WERI-Rb-1 (cell line): Measurements from ENCODE around the gene SEC14L2.

Experiments used
- DNase-seq: peaks from one replicate; pipeline ENCODE4 v3.0.0-alpha.2; 2020
- H3K27ac ChIP-seq: fragments of 250-450 bp; sonication (Bioruptor Pico); 2 replicates; pipeline ENCODE4 v1.5.1; 2020; ENCODE audit warnings: mild to moderate bottlenecking, moderate library complexity
- H3K27me3 ChIP-seq: fragments of 250-450 bp; sonication (Bioruptor Pico); 2 replicates; pipeline ENCODE4 v1.5.1; 2021; ENCODE audit warnings: mild to moderate bottlenecking, low read depth, moderate library complexity; ENCODE audit not compliant: insufficient read depth, severe bottlenecking
- H3K36me3 ChIP-seq: fragments of 250-450 bp; sonication (Bioruptor Pico); 2 replicates; pipeline ENCODE4 v1.5.1; 2020; ENCODE audit warnings: mild to moderate bottlenecking, moderate library complexity
- H3K4me3 ChIP-seq: 2 replicates; pipeline ENCODE4 v1.5.1; 2011; ENCODE audit warnings: low read depth, mild to moderate bottlenecking, control low read depth, low read length
- H3K9me3 ChIP-seq: fragments of 250-450 bp; sonication (Bioruptor Pico); 2 replicates; pipeline ENCODE4 v1.5.1; 2021; ENCODE audit warnings: mild to moderate bottlenecking, moderate library complexity; ENCODE audit not compliant: severe bottlenecking
- TF ChIP-seq, protein P1 (sequence below): IDR thresholded peaks from 2 replicates; pipeline ENCODE4 v1.5.1; 2011; ENCODE audit warnings: low read depth, mild to moderate bottlenecking, control low read depth, inconsistent platforms, low read length

Gene SEC14L2

DNA sequence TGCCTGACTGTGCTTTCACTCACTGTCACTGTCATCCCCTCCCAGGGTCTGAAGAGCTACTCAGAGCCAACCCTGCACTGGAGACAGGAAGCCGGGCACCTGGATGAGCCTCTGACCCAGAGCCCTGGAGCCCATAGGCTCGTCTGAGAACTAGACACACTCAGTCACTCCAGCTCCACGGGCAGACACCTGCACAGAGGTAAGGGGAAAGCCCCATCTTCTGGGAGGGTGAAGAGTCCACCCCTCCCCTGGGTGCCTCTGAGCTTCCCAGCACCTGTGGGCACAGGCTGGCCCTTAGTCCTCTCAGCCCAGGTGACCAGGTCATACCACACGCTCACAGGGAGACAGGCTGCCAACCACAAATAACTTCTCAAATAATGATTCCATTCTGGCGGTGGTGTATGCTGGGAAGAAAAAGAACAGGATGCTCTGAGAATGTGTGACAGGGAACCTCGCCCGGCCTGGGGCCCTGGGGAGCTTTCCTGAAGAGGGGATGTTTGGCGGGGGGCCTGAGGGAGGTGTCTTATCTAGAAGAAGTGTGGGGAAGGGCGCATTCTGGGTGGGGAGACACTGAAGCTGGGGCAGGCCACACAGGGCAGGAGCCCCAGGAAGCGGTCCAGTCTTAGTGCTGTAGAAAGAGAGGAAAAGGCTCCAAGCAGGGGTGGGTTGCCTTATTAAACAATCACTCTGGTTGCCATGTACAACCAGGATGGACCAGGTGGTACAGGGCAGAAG, 34.7 kb upstream of the SEC14L2 start:
- TF ChIP-seq, protein P1, sequence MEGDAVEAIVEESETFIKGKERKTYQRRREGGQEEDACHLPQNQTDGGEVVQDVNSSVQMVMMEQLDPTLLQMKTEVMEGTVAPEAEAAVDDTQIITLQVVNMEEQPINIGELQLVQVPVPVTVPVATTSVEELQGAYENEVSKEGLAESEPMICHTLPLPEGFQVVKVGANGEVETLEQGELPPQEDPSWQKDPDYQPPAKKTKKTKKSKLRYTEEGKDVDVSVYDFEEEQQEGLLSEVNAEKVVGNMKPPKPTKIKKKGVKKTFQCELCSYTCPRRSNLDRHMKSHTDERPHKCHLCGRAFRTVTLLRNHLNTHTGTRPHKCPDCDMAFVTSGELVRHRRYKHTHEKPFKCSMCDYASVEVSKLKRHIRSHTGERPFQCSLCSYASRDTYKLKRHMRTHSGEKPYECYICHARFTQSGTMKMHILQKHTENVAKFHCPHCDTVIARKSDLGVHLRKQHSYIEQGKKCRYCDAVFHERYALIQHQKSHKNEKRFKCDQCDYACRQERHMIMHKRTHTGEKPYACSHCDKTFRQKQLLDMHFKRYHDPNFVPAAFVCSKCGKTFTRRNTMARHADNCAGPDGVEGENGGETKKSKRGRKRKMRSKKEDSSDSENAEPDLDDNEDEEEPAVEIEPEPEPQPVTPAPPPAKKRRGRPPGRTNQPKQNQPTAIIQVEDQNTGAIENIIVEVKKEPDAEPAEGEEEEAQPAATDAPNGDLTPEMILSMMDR: no peak
- DNase-seq: no peak
- Histone ChIP-seq H3K9me3 (no peaks in the 10 kb centered on the region), H3K27me3 (no peaks in the 10 kb centered on the region), H3K36me3 (peaks cover 8% of the 10 kb centered on the region; the same call in 1 of the 2 replicates), H3K4me3 (no peak overlapping the region), H3K27ac (no peak overlapping the region)

DNA sequence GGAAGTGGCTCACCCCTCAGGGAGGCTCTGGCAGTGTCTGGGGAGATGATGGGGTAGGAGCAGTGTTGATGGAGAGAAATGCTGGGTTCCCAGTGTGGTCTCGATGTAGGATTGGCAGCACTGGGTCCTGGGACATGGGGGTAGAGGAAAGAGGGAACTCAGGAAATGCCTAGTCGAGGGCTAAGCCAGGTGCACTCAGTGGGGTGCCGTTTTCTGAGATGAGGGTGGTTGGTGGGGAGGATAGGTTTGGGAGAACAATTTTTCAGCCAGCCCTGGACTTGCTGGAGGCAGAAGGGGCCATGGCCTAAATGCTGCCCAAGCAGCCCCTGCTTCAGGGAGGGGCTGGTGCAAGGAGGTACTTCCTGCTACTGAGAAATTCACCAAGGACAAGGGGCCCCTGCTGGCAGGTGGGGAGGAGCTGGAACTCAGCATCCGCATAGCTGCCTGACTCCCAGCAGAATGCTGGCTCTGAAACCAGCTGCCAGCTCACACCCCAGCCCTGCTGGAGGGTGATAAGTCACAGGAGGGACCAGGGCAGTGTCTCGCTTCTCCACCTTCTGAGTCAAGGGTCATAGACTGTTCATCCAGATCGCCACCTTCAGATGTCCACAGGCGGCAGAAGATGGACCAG, 34.1 kb upstream of the SEC14L2 start:
- Histone ChIP-seq H3K9me3 (no peaks in the 10 kb centered on the region), H3K27ac (no peak overlapping the region), H3K4me3 (no peak overlapping the region), H3K27me3 (no peaks in the 10 kb centered on the region), H3K36me3 (peaks cover 8% of the 10 kb centered on the region; the same call in 1 of the 2 replicates)
- TF ChIP-seq, protein P1: no peak
- DNase-seq: no peak

DNA sequence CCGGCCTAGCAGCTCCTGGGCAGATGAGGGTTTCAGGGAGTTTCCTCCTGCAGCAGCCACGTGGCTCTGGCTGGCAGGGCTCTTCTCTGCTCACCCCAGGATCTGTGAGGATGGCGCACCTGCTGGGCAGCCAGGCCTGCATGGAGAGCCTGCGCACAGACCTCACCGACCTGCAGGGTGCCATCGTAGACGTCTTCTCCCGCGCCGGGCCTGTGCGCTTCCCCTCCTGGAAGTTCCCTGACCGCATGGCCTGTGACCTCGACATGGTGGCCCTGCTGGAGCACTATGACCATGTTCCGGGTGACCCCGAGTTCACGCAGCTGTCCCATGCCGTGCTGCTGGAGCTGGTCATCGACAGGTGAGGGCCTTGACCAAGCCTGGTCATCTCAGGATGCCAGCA, 30.9 kb upstream of the SEC14L2 start:
- no peak overlapping the region for H3K4me3 ChIP-seq
- no peak for DNase-seq
- no peaks in the 10 kb centered on the region for H3K9me3 ChIP-seq
- no peak overlapping the region for H3K27ac ChIP-seq
- TF ChIP-seq, protein P1: no peak
- H3K27me3 ChIP-seq: no peaks in the 10 kb centered on the region
- H3K36me3 ChIP-seq: peaks cover 8% of the 10 kb centered on the region; the same call in 1 of the 2 replicates

DNA sequence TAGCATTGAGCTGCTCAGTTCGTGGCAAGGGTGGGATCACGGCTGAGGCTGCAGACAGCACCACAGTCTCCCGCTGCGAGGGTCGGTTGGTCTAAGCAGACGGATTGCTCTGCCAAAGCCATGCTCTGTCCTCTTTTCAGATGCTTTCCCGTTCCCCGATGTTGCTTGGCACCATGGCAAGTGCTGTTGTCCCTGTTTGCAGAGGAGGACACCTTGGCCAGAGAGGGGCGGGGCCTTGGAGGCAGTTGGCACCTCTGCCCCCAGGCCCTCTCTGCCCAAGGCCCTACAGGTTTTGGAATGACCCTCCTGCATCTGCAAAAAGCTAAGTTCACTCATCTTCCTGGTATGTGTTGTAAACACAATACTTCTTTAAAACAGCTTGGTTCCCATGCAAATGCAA, 28.4 kb upstream of the SEC14L2 start:
- Histone ChIP-seq H3K9me3 (no peaks in the 10 kb centered on the region), H3K36me3 (peaks cover 8% of the 10 kb centered on the region; the same call in 1 of the 2 replicates), H3K27me3 (no peaks in the 10 kb centered on the region), H3K4me3 (no peak overlapping the region), H3K27ac (no peak overlapping the region)
- DNase-seq: no peak
- TF ChIP-seq, protein P1: no peak

DNA sequence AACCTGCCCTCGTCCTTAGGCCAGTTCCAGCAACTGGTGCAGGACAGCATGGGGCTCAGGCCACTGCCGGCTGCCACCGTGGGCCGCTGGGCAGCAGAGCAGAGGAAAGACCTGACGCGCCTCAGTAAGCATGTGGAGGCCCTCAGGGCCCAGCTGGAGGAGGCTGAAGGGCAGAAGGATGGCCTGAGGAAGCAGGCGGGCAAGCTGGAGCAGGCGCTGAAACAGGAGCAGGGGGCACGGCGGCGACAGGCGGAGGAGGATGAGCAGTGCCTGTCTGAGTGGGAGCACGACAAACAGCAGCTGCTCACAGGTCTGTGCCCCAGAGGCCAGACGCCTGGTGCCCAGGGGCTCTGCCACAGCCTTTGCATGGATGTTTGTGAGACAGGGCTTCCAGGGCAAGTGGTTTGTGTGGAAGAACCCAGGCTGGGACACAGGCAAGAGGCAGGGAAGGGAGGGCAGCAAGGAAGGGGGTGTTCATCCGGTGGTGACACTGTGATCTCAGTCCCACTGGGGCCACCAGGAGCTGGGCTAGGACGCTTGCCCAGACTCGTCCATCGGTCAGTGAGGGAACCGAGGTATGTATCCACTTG, 26.1 kb upstream of the SEC14L2 start:
- H3K27me3 ChIP-seq: no peaks in the 10 kb centered on the region
- H3K36me3 ChIP-seq: peaks cover 6% of the 10 kb centered on the region
- no peak overlapping the region for H3K4me3 ChIP-seq
- DNase-seq: no peak
- no peaks in the 10 kb centered on the region for H3K9me3 ChIP-seq
- TF ChIP-seq, protein P1: no peak
- no peak overlapping the region for H3K27ac ChIP-seq
